COR-L47 (cell line): Measurements from ENCODE around the gene COLEC12.

Source experiments
- DNase-seq: peaks from one replicate; lab custom pipeline; 2025; lab: John Stamatoyannopoulos, UW

The COLEC12 gene

DNA sequence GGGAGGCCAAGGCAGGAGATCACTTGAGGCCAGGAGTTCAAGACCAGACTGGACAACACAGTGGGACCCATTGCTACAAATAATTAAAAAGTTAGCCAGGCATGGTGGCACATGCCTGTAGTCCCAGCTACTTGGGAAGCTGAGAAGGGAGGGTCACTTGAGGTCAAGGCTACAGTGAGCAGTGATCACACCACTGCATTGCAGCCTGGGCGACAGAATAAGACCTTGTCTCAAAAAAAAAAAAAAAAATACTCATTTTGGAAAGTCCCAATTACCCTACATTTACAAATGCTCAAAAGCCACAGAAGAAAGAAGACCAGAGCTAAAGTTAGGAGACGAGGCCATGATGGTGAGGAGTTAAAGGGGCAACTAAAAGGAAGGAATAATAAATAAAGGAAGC lies 61.9 kb downstream of the COLEC12 start:
- no peak for DNase-seq

DNA sequence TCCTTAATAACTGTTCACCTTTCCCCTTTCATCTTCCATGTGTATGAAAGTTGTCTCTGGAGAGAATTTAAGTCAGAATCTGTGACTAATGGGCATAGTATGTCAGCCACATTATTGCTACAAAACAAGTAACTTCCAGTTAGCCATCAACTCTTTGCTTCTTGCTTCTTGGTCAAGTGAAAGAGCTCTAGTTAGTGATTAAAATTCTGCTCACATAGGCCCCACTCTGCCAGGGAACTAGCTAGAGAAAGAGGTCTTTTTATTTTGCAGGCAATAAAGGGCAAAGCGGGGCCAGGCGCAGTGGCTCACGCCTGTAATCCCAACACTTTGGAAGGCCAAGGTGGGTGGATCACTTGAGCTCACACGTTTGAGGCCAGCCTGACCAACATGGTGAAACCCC lies 64.6 kb downstream of the COLEC12 start:
- no peak for DNase-seq

DNA sequence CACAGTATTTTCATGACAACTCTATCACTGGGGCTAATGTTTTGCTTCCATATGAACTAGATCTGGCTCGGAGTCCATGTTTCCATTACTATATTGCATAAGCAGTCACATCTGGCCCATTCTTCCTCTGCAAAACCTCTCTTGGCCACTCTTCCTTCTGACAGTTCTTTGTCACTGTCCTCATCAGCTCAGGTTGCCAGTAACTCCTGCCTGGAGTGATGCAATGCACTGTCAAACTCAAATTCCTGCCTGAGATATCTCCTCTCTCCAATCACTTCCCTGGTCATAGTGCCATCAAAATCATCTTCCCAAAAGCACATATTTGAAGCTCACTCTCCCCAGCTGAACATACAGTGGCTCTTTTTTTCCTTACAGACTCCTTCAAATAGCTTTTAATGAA lies 66.1 kb downstream of the COLEC12 start:
- DNase-seq: no peak

DNA sequence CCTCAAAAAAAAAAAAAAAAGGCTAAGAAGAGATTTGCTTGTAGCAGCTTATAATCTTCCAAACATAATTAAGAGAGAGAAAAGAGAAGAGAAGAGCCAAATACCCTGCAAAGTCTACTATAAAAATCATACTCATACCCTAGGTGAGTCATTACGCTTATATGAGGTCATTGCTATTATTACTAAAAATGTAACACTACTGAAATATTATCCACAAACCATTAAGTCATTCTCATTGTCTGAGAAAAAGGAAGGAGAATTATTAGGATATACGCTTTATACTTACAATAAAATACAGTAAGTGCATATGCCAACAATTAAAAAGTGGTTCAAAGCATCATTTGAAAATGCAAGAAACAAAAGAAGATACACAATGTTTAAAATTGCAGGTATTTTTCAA lies 66.5 kb downstream of the COLEC12 start:
- no peak for DNase-seq

DNA sequence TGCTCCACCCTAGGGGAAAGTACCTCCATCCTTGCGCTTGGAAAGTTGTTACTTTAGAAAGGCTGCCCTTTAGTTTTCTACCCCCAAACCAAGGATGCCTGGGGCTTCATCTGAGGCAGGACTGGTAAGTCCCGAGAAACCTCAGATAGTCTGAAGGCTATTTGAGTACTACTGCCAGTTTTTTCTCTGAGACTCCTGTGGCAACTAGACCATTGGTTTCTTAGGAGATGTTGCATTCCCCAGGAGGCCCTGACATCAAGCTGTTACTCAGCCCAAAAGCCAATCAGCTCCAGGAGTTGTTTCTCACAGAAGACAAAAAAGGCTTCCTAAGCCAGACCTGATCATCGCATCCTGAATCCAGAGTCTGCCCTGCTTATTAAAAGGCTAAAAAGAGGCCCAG lies 67.2 kb downstream of the COLEC12 start:
- no peak for DNase-seq

DNA sequence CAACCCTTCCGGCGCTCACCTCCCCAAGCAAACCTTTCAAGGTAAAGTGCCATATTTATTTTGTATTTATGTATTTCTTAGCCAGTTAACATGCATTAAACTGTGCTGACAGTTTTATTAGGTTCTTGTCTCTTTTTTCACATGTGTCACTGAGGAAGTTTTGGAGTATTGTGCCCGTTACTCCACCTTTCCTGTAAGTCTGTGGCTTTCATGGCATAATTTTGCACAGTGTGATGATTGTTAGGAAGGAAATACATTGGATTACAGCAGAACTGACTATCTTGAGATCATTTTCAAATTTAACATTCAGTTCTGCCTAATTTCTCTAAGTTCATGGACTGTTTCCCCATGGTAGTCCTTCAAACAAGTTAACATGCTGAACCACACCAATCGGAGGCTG lies 67.7 kb downstream of the COLEC12 start:
- no peak for DNase-seq

DNA sequence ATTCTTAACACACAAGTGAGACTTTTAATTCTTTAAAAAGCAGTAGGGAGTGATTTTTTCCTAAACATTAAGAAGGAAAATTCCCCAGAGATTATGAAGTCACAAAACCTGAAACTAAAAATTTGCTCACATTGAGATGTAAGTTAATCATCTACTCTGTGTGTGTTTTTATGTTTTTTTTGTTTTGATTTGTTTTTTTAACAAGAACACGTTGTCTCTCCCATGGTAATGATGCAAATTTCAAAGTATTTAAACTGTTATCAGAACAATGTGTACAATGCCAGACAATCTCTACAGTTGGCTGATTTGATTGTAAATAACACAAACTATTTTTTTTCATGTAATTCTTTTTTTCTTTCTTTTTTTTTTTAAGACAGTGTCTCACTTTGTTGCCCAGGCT lies 71.5 kb downstream of the COLEC12 start:
- no peak for DNase-seq

DNA sequence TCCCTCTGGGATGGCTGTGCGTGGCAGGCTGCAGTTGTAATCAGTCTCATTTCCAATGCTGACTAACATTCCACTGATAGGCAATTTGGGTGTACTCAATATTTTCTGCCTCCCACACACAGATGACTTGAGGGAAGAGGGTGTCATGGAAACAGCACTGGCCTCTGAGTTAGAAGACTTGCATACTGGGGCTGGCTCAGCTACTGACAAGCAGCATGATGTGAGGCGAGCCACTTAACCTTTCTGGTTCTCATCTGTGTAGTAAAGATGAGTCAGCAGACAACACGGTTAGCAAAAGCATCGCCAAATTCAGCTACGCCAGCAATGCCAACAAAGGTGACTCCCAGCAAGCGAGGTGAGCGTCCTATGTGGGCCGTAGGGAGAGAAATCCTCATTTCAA lies 73.5 kb downstream of the COLEC12 start:
- DNase-seq: no peak

DNA sequence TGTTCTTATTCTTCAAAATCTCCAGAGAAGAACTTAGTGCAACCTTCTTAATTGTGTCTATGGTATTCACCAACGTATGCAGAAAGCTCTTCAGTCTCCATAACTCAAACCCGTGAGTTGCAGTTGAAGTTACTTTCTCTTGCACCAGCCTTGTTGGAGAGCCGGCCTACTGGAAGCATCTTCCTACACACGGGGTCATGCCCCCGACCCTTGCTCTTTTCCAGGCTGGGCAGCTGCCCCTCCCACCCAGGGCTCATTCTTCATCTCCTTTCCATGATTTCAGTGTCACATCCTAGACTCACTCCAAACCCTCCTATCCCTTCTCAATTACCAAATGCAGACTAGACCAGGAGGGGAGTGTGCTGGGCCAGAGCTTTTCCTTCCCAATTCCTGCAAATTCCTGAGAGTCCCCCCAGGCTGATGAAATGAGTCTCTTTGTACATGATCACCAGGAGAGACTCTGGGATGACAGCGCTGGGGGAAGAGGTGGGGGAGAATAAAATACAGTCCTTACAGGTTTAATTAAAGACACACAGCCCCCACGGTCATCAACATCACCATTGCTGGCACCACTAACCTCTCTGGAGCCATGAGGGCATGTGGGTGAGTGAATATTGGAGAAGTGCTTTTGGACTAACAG lies 75.3 kb downstream of the COLEC12 start:
- DNase-seq: no peak

DNA sequence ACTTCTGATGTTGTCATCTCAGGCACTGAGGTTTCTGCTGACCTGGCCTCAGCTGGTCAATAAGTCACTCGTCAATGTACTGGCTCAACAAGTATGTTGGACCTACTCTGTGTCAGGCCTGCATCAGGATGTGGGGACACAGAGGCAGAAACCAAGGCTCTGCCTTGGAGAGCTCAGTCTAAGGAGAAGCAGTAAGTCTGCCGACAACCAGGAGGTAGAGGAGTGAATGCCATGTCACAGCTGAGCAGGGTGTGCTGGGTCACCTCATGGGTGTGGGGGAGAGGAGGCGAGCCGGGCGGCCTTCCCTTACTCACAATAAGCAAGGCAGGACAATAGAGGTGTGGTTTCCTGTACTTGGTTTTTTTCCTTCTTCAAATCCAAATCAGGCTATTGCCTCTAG lies 75.8 kb downstream of the COLEC12 start:
- DNase-seq: no peak

DNA sequence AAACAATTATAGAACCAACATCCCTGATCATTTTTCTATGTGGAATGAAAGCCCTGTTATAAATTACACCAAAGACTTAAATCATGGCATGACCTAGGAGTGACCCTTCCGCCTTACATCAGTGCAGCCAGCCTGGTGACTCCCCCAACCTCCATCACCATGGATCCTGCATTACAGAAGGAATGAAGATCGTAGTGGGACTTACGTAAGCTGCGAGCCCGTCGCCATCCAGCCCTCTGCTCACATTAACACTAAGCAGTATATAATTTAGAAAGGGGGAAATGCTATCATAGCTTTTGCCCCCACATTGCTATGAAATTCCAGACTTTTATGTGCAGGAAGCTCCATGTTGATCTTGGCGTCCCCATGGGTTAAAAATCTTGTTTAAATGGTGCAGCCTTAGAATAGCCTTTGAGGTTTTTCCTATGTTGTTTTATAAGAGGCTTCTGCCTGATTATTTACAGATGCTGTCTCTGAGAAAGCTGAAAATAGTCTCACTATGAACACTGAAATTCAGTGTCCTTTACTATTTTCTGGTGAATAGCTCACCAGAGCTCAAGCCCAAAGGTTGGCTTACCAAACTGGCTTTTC lies 76.3 kb downstream of the COLEC12 start:
- no peak for DNase-seq

DNA sequence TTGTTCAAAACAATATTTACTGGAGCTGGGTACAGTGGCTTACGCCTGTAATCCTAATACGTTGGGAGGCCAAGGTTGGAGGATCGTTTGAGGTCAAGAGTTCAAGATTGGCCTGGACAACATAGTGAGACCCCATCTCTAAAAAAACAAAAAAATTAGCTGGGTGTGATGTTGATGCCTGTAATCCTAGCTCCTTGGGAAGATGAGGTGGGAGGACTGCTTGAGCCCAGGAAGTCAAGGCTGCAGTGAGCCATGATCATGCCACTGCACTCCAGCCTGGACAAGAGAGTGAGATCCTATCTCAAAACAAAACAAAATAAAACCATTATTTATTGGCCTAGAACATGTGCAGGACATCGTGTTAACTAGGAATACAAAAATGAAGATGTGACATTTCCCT lies 77.5 kb downstream of the COLEC12 start:
- DNase-seq: no peak

DNA sequence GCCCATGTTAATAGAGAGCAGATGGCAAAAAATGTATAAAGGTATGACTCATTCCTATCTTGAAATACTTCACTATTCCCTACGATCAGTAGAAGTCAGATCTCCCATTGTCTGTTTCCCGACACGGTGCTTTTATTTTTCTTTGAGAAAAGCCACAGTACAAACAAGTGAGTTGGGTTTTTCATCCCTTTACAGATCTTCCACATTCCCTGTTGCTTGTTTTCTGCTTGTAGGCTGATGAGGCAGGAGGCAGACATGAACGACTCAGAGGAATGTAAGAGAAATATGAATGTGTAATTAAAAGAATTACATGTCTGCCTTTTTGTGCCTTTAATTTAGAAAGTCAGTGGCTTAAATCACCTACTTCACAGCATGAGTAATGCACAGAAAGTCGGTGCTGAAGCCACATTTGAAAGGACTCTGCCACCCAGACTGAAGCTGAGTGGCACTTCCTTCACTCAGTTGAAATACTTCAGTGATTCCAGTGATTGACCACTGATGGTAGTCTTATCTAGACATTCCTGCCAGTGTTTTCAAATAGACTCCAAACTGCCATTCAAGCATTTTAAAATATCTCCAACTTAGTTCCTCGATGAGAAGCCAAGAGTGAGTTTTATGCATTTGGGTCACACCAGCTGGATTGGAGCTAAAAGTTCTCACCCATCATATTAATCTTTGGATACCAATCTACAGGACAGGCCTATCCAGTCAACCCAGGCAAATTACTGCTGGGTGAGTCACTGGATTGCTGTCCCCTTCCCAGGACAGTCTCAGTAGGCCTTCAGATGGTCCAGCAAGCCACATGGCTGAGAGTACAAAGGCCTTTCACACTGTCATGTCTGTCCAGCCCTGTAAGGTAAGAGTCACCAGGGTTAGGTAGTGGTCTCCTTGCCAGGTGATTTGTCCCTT lies 79.0 kb downstream of the COLEC12 start:
- DNase-seq: no peak

DNA sequence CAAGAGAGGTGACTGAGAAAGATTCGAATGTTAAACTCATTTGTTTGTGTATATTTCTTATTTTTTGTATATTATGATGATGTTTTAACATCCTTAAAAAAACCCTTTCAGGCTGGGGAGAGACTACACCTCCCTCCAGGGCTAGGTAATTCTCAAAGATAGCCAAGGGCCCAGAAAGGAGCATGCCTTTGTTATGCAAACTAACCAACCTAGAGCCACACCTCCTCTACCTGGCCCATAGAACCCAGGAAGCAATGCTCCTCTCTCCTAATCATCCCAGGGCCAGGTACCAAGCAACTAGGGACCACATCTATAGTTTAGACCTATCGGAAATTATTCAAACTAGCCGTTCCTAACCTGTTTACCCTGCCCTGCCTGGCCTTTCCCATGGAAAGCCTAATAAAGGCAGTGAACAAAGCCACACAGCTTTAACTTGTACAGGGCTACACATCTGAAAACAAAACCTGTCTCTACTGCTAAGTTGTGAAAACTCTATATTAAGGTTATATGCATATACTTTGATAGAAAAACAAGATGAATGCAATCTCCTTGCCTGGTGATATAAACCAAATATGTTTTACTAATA lies 79.7 kb downstream of the COLEC12 start:
- DNase-seq: no peak

DNA sequence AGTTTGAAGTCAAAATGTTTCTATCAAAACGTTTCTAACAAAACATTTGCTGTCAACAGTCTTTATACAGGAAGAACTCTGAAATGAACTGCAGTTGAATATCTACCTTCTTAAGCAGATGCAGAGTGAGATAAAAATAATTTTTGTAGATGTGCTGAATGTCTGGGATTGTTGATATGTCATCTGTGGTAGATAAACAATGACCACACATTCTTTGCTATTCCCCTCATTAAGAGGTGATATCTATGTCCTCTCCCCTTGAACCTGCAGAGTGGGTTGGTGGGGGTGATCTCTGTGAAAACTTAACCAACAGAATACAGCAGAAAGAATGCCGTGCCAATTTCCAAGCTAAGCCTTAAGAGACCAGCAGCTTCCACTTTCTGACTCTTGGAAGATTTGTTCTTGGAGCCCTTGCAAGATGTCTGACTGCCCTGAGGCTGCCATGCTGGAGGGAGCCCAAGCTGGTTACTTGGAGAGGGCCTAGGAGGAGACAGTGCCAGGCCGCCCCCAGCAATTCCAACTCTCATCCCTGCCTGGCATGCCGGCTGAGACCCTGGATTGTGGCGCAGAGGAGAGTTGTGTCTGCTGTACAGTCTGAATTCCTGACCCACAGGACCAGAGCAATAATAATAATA lies 80.8 kb downstream of the COLEC12 start:
- no peak for DNase-seq

DNA sequence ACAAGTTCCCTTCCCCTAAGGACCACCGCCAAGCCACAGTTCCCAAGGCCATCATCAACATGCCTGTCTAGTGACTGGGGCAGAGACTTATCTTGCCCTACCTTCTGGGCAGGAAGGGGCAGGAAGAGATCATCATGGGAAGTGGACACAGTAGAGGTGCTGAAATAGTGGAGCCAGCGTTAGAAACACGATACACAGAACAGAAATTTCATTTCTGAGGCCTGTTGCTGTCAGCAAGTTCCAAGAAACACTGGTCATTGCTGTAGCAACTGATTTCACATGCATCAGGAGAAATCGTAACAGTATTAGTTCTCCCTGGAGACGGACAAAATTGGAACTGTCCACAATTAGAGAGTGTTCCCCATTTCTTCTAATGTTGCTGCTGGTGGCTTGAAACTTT lies 83.0 kb downstream of the COLEC12 start:
- no peak for DNase-seq

DNA sequence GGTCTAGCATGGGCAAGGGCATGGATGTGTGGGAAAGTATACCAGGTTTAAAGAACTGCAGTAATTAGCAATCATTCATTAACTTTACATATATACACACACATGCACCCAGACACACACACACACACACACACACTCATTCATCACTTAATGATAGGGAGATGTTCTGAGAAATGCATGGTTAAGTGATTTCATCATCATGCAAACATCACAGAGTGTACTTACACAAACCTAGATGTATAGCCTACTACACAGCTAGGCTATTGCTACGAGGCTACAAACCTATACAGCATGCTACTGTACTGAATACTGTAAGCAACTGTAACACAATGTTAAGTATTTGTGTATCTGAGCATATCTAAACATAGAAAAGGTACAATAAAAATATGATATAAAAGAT lies 83.6 kb downstream of the COLEC12 start:
- DNase-seq: no peak

DNA sequence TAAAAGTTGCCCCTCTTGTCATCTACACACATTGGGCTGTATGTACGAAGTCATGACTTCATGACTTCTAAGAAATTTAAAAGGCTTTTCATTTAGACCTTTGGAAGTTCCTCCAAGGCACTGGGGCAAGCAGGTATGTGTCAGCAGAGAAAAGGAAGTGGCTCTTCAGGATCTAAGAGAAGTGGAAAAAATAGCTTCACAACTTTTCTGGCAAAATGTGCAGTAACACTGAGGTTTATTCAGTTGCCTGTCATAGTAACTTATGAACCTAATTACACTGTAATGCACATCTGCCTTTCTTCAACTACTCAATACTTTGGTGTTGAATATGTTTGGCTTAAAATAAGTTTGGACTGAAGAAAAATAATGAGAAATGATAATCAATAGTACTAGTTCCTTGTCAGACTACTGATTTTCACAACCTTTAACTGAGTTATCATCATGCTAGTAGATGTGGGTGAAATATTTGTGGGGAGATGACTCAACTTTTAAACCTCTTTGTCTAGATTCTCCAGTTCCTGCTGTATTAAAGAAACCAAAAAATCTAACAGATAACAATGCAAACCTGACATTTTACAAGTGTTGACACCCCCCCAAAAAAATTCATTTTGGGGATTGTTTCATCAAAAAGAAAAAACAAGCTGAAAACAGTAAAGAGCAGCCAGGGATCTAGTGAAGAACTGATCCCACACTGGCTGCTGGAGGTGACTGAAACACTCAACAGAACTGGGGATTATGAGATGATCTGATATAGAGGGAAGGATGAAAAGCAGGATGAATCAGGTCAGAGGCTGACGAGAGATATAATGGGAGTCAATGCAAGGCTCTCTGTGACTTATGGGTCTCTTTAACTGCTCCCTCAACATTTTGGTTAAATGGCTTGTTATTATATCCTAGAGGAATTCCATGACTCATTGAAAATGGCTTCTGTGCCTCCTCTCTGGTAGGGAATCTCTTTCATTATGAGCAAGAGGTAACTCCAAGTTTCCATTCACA lies 84.6 kb downstream of the COLEC12 start:
- no peak for DNase-seq

DNA sequence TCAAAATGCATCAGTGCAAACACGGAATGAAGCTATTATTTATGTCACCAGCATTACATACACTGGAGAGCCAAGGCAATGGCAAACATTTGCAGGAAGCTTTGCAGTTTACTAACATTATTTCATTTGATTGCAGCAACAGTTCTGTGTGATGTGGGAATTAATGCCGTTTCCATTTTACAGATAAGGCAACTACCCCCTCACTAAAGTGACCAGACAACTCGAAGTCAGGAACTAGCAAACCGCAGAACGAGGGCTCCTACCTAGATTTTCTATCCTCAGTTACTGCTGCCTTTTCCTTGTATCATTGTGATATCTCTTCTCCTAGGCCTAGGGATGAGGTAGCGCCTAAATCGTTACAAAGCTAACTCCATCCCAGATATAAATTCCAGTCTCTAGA lies 85.5 kb downstream of the COLEC12 start:
- no peak for DNase-seq

DNA sequence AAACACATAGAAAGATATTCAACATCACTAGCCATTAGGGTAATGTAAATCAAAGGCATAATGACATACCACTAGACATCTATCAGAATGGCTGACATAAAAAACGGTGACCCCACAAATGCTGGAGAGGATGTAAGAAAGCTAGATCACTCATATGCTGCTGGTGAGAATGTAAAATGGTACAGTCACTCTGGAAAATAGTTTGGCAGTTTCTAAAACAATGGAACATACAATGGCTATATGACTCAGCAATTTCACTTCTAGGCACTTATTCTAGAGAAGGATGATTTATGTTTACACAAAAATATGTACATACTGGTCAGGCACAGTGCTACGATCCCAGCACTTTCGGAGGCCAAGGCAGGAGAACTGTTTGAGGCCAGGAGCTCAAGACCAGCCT lies 87.3 kb downstream of the COLEC12 start:
- DNase-seq: no peak

DNA sequence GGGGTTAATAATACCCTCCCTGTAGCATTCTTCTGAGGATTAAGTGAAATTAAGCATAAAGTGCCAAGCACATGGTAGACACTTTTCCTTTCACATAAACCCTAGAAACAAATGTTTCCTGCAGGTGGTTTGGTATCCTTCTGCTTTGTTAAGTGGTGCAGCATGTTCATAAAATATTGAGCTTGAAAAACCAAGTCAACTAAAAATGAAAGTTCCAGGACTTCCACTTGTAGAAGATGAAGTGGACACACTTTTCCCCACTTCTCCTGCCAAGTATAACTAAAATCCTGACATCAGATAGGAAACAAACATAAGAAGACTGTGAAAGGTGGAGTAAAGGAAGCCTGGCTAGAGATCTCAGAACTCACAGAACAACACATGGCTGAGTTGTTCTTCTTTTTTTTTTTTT lies 90.5 kb downstream of the COLEC12 start:
- DNase-seq: no peak
